GM18868 (cell line): ENCODE results near the gene TMEM151B.

Source experiments
- ATAC-seq: cut with Tn5 transposase; IDR thresholded peaks from one replicate; pipeline ENCODE4 v1.9.1; 2021; ENCODE audit warnings: mild to moderate bottlenecking, moderate library complexity; ENCODE audit not compliant: unreplicated experiment

The TMEM151B gene

GRCh38 chr6:44356487-44356886, 86.2 kb downstream of the TMEM151B start:
- no peak for ATAC-seq
